Brain microvascular endothelial cell (primary cell): ENCODE measurements around the gene GDA.

ENCODE experiments used
- DNase-seq: peaks from one replicate; pipeline ENCODE4 v3.0.0-alpha.2; 2020
- H3K27ac ChIP-seq: fragments of 250-450 bp; sonication (Bioruptor Pico); 2 replicates; pipeline ENCODE4 v1.5.1; 2020; ENCODE audit warnings: mild to moderate bottlenecking, moderate library complexity
- H3K27me3 ChIP-seq: fragments of 250-450 bp; sonication (Bioruptor Pico); replicated peaks from 2 replicates; pipeline ENCODE4 v1.5.1; 2020; ENCODE audit warnings: mild to moderate bottlenecking
- H3K36me3 ChIP-seq: fragments of 250-450 bp; sonication (Bioruptor Pico); replicated peaks from 2 replicates; pipeline ENCODE4 v1.5.1; 2020; ENCODE audit warnings: mild to moderate bottlenecking
- H3K4me3 ChIP-seq: 2 replicates; pipeline ENCODE4 v1.5.1; 2011; ENCODE audit warnings: low read depth, mild to moderate bottlenecking, control low read depth, low read length, moderate library complexity
- CTCF ChIP-seq: IDR thresholded peaks from 2 replicates; pipeline ENCODE4 v1.5.1; 2011; ENCODE audit warnings: low read depth, mild to moderate bottlenecking, moderate library complexity, low read length, control low read depth, inconsistent platforms; ENCODE audit errors: missing control alignments
- in situ Hi-C: cut with HindIII; loops from 2 replicates; pipeline ENCODE4 v1.10.0; 2017; ENCODE audit warnings: low sequenced_read_pairs, low pct_ligation_motif_present

GDA gene

DNA sequence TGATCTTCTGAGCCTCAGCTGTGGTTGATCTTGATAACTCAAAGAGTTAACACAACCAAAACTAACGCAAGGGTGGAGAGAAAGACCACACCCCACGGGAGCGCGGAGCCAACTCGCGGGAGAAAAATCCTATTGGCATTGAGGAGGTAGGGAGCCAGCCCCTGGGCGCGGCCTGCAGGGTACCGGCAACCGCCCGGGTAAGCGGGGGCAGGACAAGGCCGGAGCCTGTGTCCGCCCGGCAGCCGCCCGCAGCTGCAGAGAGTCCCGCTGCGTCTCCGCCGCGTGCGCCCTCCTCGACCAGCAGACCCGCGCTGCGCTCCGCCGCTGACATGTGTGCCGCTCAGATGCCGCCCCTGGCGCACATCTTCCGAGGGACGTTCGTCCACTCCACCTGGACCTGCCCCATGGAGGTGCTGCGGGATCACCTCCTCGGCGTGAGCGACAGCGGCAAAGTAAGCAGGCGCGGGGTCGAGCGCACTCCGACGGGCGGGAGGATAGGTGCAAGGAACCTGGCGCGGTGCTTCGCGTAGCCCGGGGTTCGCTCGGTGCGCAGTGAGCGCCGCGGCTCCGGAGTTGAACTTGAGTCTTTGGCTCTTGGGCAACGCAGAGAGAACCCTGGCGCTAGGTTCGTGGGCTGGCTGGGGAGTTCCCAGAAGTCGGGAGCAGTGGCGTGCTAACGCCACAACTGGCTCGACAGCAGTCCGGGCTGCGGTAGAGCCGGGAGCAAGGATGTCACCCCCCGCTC is at the start of gene GDA:
Gene GDA (plus strand): TSS at position 210 of the 745 bp plus-strand sequence. CDS start 120 bp downstream, at position 330.
- Histone ChIP-seq H3K27ac (no peak within 1 kb of the TSS), H3K36me3 (no peaks in the 10 kb centered on the region), H3K4me3 (no peak within 1 kb of the TSS), H3K27me3 (peaks cover 7% of the 10 kb centered on the region)
- no peak for DNase-seq
- TF ChIP-seq CTCF = no peak
- in situ Hi-C loops = no loop called here

- in situ Hi-C loops = no loop called here
- no peak overlapping the region for H3K4me3 ChIP-seq
- no peak for DNase-seq
- H3K36me3 ChIP-seq = no peaks in the 10 kb centered on the region
- H3K27ac ChIP-seq = no peak overlapping the region
- H3K27me3 ChIP-seq = no peaks in the 10 kb centered on the region
- TF ChIP-seq CTCF = no peak
These were observed 46.7 kb upstream of the GDA start for GRCh38 chr9:72102520-72102919.

- no peak for TF ChIP-seq CTCF
- Histone ChIP-seq H3K27me3 (no peaks in the 10 kb centered on the region), H3K4me3 (no peak overlapping the region), H3K36me3 (no peaks in the 10 kb centered on the region), H3K27ac (no peak overlapping the region)
- DNase-seq = no peak
- in situ Hi-C loops = no loop called here
These were observed 36.2 kb upstream of the GDA start for GRCh38 chr9:72113056-72113455.

- no peak for TF ChIP-seq CTCF
- Histone ChIP-seq H3K4me3 (no peak overlapping the region), H3K27ac (no peak overlapping the region), H3K27me3 (no peaks in the 10 kb centered on the region), H3K36me3 (no peaks in the 10 kb centered on the region)
- in situ Hi-C loops = no loop called here
- no peak for DNase-seq
These were observed 29.4 kb upstream of the GDA start for GRCh38 chr9:72119853-72120252.

GRCh38 chr9:72124947-72125346 is 24.3 kb upstream of the GDA start:
- no peaks in the 10 kb centered on the region for H3K36me3 ChIP-seq
- in situ Hi-C loops = no loop called here
- H3K4me3 ChIP-seq = no peak overlapping the region
- no peak for TF ChIP-seq CTCF
- no peaks in the 10 kb centered on the region for H3K27me3 ChIP-seq
- no peak for DNase-seq
- H3K27ac ChIP-seq = no peak overlapping the region

DNA sequence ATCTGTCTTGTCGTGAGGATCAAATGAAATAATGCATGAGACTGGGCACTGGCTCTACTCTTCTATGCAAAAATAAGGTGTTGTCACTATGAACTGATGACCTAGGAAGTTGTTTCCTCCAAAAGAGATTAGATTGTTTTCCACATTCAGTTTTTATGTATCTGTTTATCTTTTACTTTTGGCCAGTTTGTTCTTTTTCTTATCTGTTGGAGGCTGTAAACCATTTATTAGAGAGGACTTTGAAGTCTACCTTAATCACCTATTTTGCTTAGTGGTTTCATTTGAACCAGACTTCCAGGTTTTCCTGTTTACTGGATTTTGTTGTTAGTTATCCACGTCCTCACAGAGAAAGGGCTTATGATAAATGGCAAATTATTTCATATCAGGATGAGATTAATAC is 21.5 kb upstream of the GDA start:
- Histone ChIP-seq H3K36me3 (no peaks in the 10 kb centered on the region), H3K27ac (no peak overlapping the region), H3K4me3 (no peak overlapping the region), H3K27me3 (no peaks in the 10 kb centered on the region)
- no peak for TF ChIP-seq CTCF
- no peak for DNase-seq
- in situ Hi-C loops = no loop called here
